NCI-H82 (cell line): ENCODE data around the gene DNM2.
"Not testable (repeated sequence)": the region's sequence is repeated elsewhere in the genome, so short reads cannot be mapped to it uniquely, and the experiment has no call there.

Source experiments
- DNase-seq: peaks from one replicate; lab custom pipeline; 2025; lab: John Stamatoyannopoulos, UW

The DNM2 gene

GRCh38 chr19:10836479-10837330 lies 118.8 kb downstream of the DNM2 start:
- DNase-seq = peak; percentile 91

GRCh38 chr19:10837649-10838048 lies 119.8 kb downstream of the DNM2 start:
- not testable (repeated sequence) for DNase-seq

GRCh38 chr19:10838377-10838776 lies 120.5 kb downstream of the DNM2 start:
- DNase-seq = no peak

GRCh38 chr19:10839114-10840050 lies 121.5 kb downstream of the DNM2 start:
- no peak for DNase-seq

GRCh38 chr19:10842788-10843187 lies 124.9 kb downstream of the DNM2 start:
- no peak for DNase-seq

- DNase-seq = no peak
Measured at GRCh38 chr19:10846500-10847202, 128.8 kb downstream of the DNM2 start.

- no peak for DNase-seq
Measured at GRCh38 chr19:10848230-10848856, 130.5 kb downstream of the DNM2 start, which contains the start of gene C19orf38. Gene C19orf38, plus strand, starts transcription at chr19:10848415. Its CDS starts 94 bp downstream, at chr19:10848509.

GRCh38 chr19:10850631-10851030 lies 132.8 kb downstream of the DNM2 start:
- no peak for DNase-seq

- DNase-seq = no peak
Measured at GRCh38 chr19:10852098-10852800, 134.4 kb downstream of the DNM2 start.

GRCh38 chr19:10852941-10853340 lies 135.1 kb downstream of the DNM2 start:
- no peak for DNase-seq

GRCh38 chr19:10854350-10855089 lies 136.6 kb downstream of the DNM2 start:
- DNase-seq = no peak

GRCh38 chr19:10855879-10856522 lies 138.1 kb downstream of the DNM2 start:
- DNase-seq = peak; percentile 50

GRCh38 chr19:10856899-10857298 lies 139.0 kb downstream of the DNM2 start:
- DNase-seq = not testable (repeated sequence)

GRCh38 chr19:10858204-10858828 lies 140.4 kb downstream of the DNM2 start:
- DNase-seq = peak; percentile 63

GRCh38 chr19:10861103-10861651 lies 143.3 kb downstream of the DNM2 start:
- DNase-seq = peak; percentile 51

- no peak for DNase-seq
Measured at GRCh38 chr19:10862561-10863106, 144.8 kb downstream of the DNM2 start.

- no peak for DNase-seq
Measured at GRCh38 chr19:10863107-10863717, 145.3 kb downstream of the DNM2 start.

GRCh38 chr19:10864538-10864899 lies 146.6 kb downstream of the DNM2 start:
- DNase-seq = peak; percentile 85
